GM08714 (cell line): ENCODE measurements around the gene CWC22.
"Not testable (repeated sequence)": the region's sequence is repeated elsewhere in the genome, so short reads cannot be mapped to it uniquely, and the experiment has no call there.

Source experiments
- H3K4me3 ChIP-seq: fragments of 200-500 bp; sonication (Bioruptor generic); 2 replicates; pipeline ENCODE4 v1.5.1; 2014; ENCODE audit warnings: mild to moderate bottlenecking, low read length, inconsistent platforms
- ZNF274 ChIP-seq: IDR thresholded peaks from 2 replicates; pipeline ENCODE4 v1.6.1; 2012; ENCODE audit warnings: mild to moderate bottlenecking, low read depth, low read length

The CWC22 gene

GRCh38 chr2:180006781-180007579 is at the start of gene CWC22:
Gene CWC22 (minus strand): TSS chr2:180007297. CDS start chr2:179993341, 13,956 bp downstream.
- no peak for TF ChIP-seq ZNF274
- peak within 1 kb of the TSS; percentile 99 for H3K4me3 ChIP-seq

- H3K4me3 ChIP-seq, result no peak overlapping the region
- no peak for TF ChIP-seq ZNF274
Measured at GRCh38 chr2:180056367-180057118, 49.4 kb upstream of the CWC22 start.

DNA sequence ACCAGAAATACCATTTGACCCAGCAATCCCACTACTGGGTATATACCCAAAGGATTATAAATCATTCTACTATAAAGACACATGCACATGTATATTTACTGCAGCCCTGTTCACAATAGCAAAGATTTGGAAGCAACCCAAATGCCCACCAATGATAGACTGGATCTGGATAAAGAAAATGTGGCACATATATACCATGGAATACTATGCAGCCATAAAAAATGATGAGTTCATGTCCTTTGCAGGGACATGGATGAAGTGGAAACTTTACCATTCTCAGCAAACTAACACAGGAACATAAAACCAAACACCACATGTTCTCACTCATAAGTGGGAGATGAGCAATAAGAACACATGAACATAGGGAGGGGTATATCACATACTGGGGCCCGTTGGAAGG is 47.5 kb upstream of the CWC22 start:
- not testable (repeated sequence) for H3K4me3 ChIP-seq

GRCh38 chr2:180050246-180050645 is 43.1 kb upstream of the CWC22 start:
- no peak overlapping the region for H3K4me3 ChIP-seq
- no peak for TF ChIP-seq ZNF274

- H3K4me3 ChIP-seq, result no peak overlapping the region
- no peak for TF ChIP-seq ZNF274
Measured at GRCh38 chr2:180048251-180048650, 41.2 kb upstream of the CWC22 start.

GRCh38 chr2:180046776-180047175 is 39.7 kb upstream of the CWC22 start:
- H3K4me3 ChIP-seq, result no peak overlapping the region
- TF ChIP-seq ZNF274, result no peak

- H3K4me3 ChIP-seq, result no peak overlapping the region
- TF ChIP-seq ZNF274, result no peak
Measured at GRCh38 chr2:180046202-180046601, 39.1 kb upstream of the CWC22 start.

- H3K4me3 ChIP-seq, result no peak overlapping the region
- no peak for TF ChIP-seq ZNF274
Measured at GRCh38 chr2:180040146-180040925, 33.2 kb upstream of the CWC22 start.

DNA sequence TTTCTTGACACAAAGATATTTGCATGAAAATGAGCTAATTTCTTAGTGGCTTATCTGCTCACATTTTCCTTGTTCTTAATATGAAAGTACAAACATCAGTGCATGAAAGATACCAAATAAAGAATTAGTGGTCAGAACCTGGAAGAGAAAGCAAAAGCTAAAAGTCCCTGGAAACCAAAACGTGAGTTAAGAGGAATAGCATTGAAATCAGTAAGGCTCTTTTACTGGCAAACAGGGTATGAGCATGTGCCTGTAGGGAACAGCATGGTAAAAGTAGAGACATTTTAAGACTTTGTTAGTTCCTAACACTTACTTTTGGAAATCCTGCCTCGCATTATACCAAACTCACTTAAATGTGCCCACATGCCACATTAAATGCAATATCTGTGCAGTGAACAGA is 31.9 kb upstream of the CWC22 start:
- TF ChIP-seq ZNF274, result no peak
- no peak overlapping the region for H3K4me3 ChIP-seq

- H3K4me3 ChIP-seq, result no peak overlapping the region
- TF ChIP-seq ZNF274, result no peak
Measured at GRCh38 chr2:180033993-180034894, 27.1 kb upstream of the CWC22 start.

DNA sequence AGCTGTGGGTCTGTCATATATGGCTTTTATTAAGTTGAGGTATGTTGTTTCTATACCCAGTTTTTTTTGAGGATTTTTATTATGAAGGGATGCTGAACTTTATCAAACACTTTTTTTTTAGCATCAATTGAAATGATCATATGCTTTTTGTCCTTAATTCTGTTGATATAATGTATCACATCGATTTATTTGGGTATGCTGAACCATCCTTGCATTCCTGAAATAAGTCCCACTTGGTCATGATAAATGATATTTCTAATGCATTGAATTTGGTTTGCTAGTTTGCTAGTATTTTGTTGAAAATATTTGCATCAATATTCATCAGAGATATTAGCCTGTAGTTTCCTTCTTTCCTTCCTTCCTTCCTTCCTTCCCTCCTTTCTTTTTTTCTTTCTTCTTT is 22.5 kb upstream of the CWC22 start:
- H3K4me3 ChIP-seq, result no peak overlapping the region
- no peak for TF ChIP-seq ZNF274

DNA sequence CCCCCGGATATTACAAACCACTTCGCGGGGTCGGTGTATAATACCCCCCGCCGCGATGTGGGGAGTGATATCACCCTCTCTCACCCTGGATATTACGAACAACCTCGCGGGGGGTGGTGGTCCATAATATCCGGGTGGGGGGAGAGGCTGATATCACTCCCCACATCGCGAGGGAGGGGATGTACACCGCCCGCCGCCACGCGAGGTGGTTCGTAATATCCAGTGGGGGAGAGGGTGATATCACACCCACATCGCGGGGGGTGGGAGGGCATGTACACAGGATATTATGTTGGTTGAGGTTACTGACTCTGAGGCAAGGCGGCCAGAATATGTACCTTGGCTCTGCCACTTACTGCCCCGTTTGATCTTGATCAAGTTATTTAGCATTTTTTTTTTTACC is 14.8 kb upstream of the CWC22 start:
- TF ChIP-seq ZNF274, result no peak
- H3K4me3 ChIP-seq, result no peak overlapping the region

- TF ChIP-seq ZNF274, result no peak
- H3K4me3 ChIP-seq, result no peak overlapping the region
Measured at GRCh38 chr2:180017784-180018183, 10.7 kb upstream of the CWC22 start.

GRCh38 chr2:180016937-180017336 is 9.8 kb upstream of the CWC22 start:
- no peak for TF ChIP-seq ZNF274
- H3K4me3 ChIP-seq, result no peak overlapping the region
